Caco-2 (cell line): ENCODE measurements around the gene MCEMP1. TPM values are rescaled to one million over a fixed set of nuclear protein-coding genes. Genes with fewer than 3 reads are reported as not detected.

Experiments
- BruUV-seq: library from RNA; stranded (reverse); fragments of 400-500 nt; replicated peaks from 2 replicates; lab custom pipeline; 2021; lab: Mats Ljungman, UMichigan
- CTCF ChIA-PET: fragments of 300-600 bp; sonication (Branson Sonifier 250); formaldehyde crosslinking; loops from one replicate; lab custom pipeline; 2022; ENCODE audit warnings: antibody characterized with exemption; lab: Charles Lee
- POLR2A ChIA-PET: fragments of 300-600 bp; sonication (Branson Sonifier 250); formaldehyde crosslinking; loops from one replicate; lab custom pipeline; 2022; ENCODE audit warnings: antibody characterized with exemption; lab: Charles Lee
- DNase-seq, 2 experiments: peaks; one replicate each; pipeline versions ENCODE4 v3.0.0 to v3.0.0-alpha.2; 2020 to 2022
- H3K27me3 ChIP-seq: replicated peaks from 2 replicates; pipeline ENCODE4 v1.6.0; 2011; ENCODE audit warnings: low read length; ENCODE audit not compliant: control insufficient read depth, insufficient read depth
- H3K36me3 ChIP-seq: 2 replicates; pipeline ENCODE4 v1.5.1; 2011; ENCODE audit warnings: low read length; ENCODE audit not compliant: control insufficient read depth, insufficient read depth
- H3K4me1 ChIP-seq: fragments of 250-450 bp; sonication (Bioruptor Pico); 2 replicates; pipeline ENCODE4 v1.5.1; 2020; ENCODE audit warnings: mild to moderate bottlenecking
- H3K4me3 ChIP-seq: 2 replicates; pipeline ENCODE4 v1.5.1; 2011; ENCODE audit warnings: low read depth, mild to moderate bottlenecking, control low read depth, low read length
- H3K9me3 ChIP-seq: fragments of 250-450 bp; sonication (Bioruptor Pico); 2 replicates; pipeline ENCODE4 v1.5.1; 2020; ENCODE audit warnings: mild to moderate bottlenecking, moderate library complexity
- H3K27ac Mint-ChIP-seq: one replicate; pipeline ENCODE4 v1.8.0; 2022; ENCODE audit warnings: mixed read lengths; ENCODE audit not compliant: unreplicated experiment
- H3K27me3 Mint-ChIP-seq: one replicate; pipeline ENCODE4 v1.8.0; 2022; ENCODE audit warnings: mixed read lengths; ENCODE audit not compliant: insufficient read depth, unreplicated experiment
- H3K36me3 Mint-ChIP-seq: one replicate; pipeline ENCODE4 v1.8.0; 2022; ENCODE audit warnings: mild to moderate bottlenecking, mixed read lengths; ENCODE audit not compliant: insufficient read depth, unreplicated experiment
- H3K4me1 Mint-ChIP-seq: one replicate; pipeline ENCODE4 v1.8.0; 2022; ENCODE audit warnings: low read depth, mixed read lengths; ENCODE audit not compliant: unreplicated experiment
- H3K4me3 Mint-ChIP-seq: one replicate; pipeline ENCODE4 v1.8.0; 2022; ENCODE audit warnings: mild to moderate bottlenecking, moderate library complexity, mixed read lengths; ENCODE audit not compliant: unreplicated experiment
- H3K9me3 Mint-ChIP-seq: one replicate; pipeline ENCODE4 v1.8.0; 2022; ENCODE audit warnings: mixed read lengths; ENCODE audit not compliant: unreplicated experiment
- CTCF ChIP-seq, 2 experiments: fragments of 200-600 bp in 1 of 2; IDR thresholded peaks; 1 replicate in 1 of 2; 2 replicates in 1 of 2; pipeline versions ENCODE4 v1.5.1 to v1.8.0; 2011 to 2022; ENCODE audit warnings: antibody characterized with exemption in 1 of 2, control low read depth in 1 of 2, inconsistent platforms in 1 of 2, low read depth in 1 of 2, low read length in 1 of 2, mild to moderate bottlenecking in 1 of 2, moderate library complexity in 1 of 2; ENCODE audit not compliant: insufficient read depth in 1 of 2, severe bottlenecking in 1 of 2, unreplicated experiment in 1 of 2
- intact Hi-C: fragments of 100-400 bp; cut with micrococcal nuclease; formaldehyde crosslinking; loops from one replicate; pipeline ENCODE4 v1.10.0; 2022; ENCODE audit not compliant: unreplicated experiment
- total RNA-seq: library from RNA; stranded (reverse); gene quantifications from 2 replicates; pipeline ENCODE4 v1.2.3, GENCODE V29; 2022

Gene MCEMP1
- total RNA-seq, 1 experiment from 2014 or later: not detected

GRCh38 chr19:7709932-7710460, 33.1 kb downstream of the MCEMP1 start:
- no peaks in the 10 kb centered on the region for H3K9me3 ChIP-seq
- Mint-ChIP-seq H3K36me3 (no peaks in the 10 kb centered on the region), H3K4me3 (no peak overlapping the region), H3K4me1 (no peaks in the 10 kb centered on the region), H3K27me3 (no peaks in the 10 kb centered on the region), H3K9me3 (no peaks in the 10 kb centered on the region), H3K27ac (no peak overlapping the region)
- TF ChIP-seq CTCF (IDR thresholded peaks at IDR 0.05; ENCODE audit: insufficient read depth in 1 of 2, low read depth in 1 of 2, low read length in 1 of 2, severe bottlenecking in 1 of 2, unreplicated experiment in 1 of 2): no peak
- no TSS peak for BruUV-seq
- H3K4me3 ChIP-seq: no peak overlapping the region
- no peaks in the 10 kb centered on the region for H3K4me1 ChIP-seq
- ChIA-PET CTCF (no interaction called here), POLR2A (no interaction called here)
- no peaks in the 10 kb centered on the region for H3K36me3 ChIP-seq
- H3K27me3 ChIP-seq: no peaks in the 10 kb centered on the region
- intact Hi-C loops: no loop called here
- no peak for DNase-seq

DNA sequence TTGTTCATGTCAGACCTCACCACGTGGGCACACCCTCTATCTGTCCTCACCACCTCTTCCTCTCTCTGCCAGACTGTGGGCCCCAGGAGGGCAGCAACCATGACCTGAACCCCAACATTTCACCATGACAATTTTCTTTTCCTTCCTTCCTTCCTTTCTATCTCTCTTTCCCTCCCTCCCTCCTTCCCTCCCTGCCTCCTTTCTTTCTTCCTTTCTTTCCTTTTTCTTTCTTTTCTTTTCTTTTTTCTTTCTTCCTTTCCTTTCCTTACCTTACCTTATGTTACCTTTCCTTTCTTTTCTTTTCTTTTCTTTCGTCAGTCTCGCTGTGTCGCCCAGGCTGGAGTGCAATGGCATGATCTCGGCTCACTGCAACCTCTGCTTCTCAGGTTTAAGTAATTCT, 33.7 kb downstream of the MCEMP1 start:
- intact Hi-C loops: no loop called here
- BruUV-seq: no TSS peak
- Histone ChIP-seq H3K9me3 (no peaks in the 10 kb centered on the region), H3K4me3 (no peak overlapping the region), H3K4me1 (no peaks in the 10 kb centered on the region), H3K36me3 (no peaks in the 10 kb centered on the region), H3K27me3 (no peaks in the 10 kb centered on the region)
- no peak for DNase-seq
- ChIA-PET CTCF (no interaction called here), POLR2A (no interaction called here)
- H3K4me3 Mint-ChIP-seq: no peak overlapping the region
- no peak for TF ChIP-seq CTCF (IDR thresholded peaks at IDR 0.05; ENCODE audit: insufficient read depth in 1 of 2, low read depth in 1 of 2, low read length in 1 of 2, severe bottlenecking in 1 of 2, unreplicated experiment in 1 of 2)
- no peaks in the 10 kb centered on the region for H3K27me3 Mint-ChIP-seq
- H3K9me3 Mint-ChIP-seq: no peaks in the 10 kb centered on the region
- no peaks in the 10 kb centered on the region for H3K36me3 Mint-ChIP-seq
- no peak overlapping the region for H3K27ac Mint-ChIP-seq
- no peaks in the 10 kb centered on the region for H3K4me1 Mint-ChIP-seq

DNA sequence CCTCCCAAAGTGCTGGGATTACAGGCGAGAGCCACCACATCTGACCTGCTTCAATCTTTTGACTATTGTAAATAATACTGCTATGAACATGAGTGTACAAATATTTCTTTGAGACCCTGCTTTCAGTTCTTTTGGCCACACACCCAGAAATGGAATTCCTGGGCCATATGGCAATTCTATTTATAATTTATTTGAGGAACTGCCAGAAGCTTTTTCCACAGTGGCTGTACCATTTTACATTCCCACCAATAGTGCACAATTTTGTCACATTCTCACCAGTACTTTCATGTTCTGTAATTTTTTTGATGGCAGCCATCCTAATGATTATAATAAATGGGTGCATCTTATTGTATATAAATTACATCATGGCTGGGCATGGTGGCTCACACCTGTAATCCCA, 38.8 kb downstream of the MCEMP1 start:
- no peak overlapping the region for H3K27ac Mint-ChIP-seq
- no peaks in the 10 kb centered on the region for H3K36me3 Mint-ChIP-seq
- Histone ChIP-seq H3K9me3 (no peaks in the 10 kb centered on the region), H3K4me3 (no peak overlapping the region), H3K27me3 (no peaks in the 10 kb centered on the region), H3K36me3 (no peaks in the 10 kb centered on the region), H3K4me1 (no peaks in the 10 kb centered on the region)
- H3K9me3 Mint-ChIP-seq: no peaks in the 10 kb centered on the region
- ChIA-PET CTCF (no interaction called here), POLR2A (no interaction called here)
- no peaks in the 10 kb centered on the region for H3K27me3 Mint-ChIP-seq
- no peak overlapping the region for H3K4me3 Mint-ChIP-seq
- H3K4me1 Mint-ChIP-seq: no peaks in the 10 kb centered on the region
- DNase-seq: no peak
- no peak for TF ChIP-seq CTCF (IDR thresholded peaks at IDR 0.05; ENCODE audit: insufficient read depth in 1 of 2, low read depth in 1 of 2, low read length in 1 of 2, severe bottlenecking in 1 of 2, unreplicated experiment in 1 of 2)
- intact Hi-C loops: no loop called here
- BruUV-seq: no TSS peak
